Measurements from ENCODE around the gene FAM151A. TPM values are rescaled to one million over a fixed set of nuclear protein-coding genes. Genes with fewer than 3 reads are reported as not detected.
A peak's percentile ranks its signal among the peaks of the same experiment; 100 is the strongest.
"Not testable (repeated sequence)": the region's sequence is repeated elsewhere in the genome, so short reads cannot be mapped to it uniquely, and the experiment has no call there.

FAM151A gene
- total RNA-seq, 1 donor from 2014 or later = not detected

DNA sequence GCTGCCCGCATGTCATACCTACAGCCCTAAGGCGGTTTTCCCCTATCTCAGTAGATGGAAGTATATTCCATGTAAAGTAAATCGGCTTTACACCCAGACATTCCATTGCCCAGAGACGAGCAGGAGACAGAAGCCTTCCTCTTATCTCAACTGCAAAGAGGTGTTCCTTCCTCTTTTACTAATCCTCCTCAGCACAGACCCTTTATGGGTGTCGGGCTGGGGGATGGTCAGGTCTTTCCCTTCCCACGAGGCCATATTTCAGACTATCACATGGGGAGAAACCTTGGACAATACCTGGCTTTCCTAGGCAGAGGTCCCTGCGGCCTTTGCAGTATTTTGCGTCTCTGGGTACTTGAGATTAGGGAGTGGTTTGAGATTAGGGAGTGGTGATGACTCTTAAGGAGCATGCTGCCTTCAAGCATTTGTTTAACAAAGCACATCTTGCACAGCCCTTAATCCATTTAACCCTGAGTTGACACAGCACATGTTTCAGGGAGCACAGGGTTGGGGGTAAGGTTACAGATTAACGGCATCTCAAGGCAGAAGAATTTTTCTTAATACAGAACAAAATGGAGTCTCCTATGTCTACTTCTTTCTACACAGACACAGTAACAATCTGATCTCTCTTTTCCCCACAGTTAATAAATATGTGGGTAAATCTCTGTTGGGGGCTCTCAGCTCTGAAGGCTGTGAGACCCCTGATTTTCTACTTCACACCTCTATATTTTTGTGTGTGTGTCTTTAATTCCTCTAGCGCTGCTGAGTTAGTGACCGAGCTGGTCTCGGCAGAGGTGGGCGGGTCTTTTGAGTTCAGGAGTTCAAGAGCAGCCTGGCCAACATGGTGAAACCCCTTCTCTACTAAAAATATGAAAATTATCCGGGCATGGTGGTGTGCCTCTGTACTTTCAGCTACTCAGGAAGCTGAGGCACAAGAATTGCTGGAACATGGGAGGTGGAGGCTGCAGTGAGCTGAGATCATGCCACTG is 13.4 kb upstream of the FAM151A start:
- not testable (repeated sequence) for DNase-seq (ENCODE audit: low read depth in 2 of 2)

DNA sequence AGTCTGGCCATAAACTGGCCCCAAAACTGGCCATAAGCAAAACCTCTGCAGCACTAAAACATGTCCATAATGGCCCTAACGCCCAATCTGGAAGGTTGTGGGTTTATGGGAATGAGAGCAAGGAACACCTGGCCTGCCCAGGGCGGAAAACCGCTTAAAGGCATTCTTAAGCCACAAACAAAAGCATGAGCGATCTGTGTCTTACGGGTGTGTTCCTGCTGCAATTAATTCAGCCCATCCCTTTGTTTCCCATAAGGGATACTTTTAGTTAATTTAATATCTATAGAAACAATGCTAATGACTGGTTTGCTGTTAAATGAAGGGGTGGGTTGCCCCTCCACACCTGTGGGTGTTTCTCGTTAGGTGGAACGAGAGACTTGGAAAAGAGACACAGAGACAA is 12.5 kb upstream of the FAM151A start:
- DNase-seq (ENCODE audit: low read depth in 2 of 2) = not testable (repeated sequence)

DNA sequence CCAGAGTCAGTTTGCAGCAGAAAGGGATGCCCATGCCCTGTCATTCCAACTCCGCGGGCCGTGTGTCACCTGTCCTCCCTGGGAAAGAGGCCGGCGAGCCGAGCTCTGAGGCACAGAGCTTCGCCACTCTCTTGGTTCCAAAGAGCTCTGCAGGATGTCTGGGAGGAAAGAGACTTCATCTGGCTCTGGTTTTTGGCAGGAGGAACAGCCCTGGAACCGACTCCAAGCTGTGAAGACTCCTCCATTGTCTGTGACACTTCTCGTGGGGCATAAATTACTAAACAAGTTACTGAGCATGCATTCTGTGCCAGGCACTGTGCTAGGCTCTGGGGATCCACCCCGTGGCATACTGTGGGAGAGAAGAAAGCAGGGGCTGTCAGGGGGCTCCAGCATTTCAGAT is 3.9 kb upstream of the FAM151A start:
- no peak for DNase-seq (ENCODE audit: low read depth in 2 of 2)

DNA sequence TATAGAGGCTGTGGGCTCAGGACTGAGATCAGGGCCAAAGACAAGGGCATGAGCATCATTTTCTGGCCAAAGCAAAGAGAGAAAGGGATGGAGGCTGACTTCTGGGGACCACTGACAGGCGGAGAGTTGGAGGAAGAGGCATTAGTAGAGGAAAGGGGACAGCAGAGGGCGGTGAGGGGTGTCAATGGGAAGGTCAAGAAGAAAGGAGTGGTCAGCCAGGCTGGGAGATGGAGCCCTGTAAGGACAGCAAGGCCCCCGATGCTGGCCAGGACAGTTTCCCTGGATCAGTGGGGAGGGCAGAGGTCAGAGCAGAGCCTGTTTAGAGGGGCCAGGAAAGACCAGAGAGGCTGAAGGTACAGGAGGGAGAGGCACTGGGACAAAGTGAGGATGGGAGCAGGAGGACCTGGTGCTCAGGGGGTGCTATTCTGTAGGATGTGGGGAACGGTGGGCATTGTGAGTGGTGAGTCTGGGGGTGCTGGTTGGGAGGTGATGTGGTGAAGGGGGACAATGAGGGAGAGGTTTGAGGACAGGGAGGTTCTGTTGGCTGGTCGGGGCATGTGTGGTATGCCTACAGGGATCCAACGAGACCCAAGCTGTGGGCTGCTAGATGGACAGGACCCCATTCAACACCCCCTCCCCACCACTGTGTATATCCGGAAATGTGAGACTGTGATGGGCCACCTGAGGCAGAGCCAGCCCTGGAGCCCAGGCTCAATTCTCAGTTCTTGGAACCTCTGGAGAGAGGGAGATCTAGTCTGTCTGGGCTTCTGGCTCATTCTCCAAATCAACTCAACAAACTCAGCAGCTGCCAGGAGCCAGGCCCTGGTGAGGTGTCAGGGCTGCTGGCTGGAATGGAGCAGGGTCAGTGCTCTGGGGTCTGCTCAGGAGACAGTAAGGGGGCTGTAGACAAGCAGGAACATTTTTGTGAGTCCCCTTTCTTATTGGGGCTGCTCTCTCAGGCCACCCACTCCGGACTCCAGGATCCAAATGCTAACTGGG is 1.4 kb upstream of the FAM151A start:
- no peak for DNase-seq (ENCODE audit: low read depth in 2 of 2)

DNA sequence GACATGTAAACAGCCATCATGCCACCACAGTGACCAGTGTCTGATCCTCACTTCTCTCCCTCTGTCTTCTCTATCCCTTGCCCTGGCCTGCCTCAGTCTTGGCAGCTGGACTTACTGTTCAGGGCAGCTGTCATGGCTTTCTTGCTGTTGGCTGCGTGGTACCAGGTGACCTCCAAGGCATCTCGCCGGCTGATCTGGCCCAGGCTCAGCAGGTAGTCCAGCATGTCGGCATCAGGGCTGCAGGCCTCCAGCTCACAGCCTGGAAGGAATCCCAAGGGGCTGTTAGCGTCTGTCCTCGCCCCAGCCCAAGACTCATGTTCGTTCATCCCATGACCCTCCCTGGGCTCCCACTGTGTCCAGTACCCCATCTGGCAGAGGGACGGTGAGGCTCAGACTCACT is 3.6 kb downstream of the FAM151A start:
- DNase-seq (ENCODE audit: low read depth in 2 of 2) = no peak

DNA sequence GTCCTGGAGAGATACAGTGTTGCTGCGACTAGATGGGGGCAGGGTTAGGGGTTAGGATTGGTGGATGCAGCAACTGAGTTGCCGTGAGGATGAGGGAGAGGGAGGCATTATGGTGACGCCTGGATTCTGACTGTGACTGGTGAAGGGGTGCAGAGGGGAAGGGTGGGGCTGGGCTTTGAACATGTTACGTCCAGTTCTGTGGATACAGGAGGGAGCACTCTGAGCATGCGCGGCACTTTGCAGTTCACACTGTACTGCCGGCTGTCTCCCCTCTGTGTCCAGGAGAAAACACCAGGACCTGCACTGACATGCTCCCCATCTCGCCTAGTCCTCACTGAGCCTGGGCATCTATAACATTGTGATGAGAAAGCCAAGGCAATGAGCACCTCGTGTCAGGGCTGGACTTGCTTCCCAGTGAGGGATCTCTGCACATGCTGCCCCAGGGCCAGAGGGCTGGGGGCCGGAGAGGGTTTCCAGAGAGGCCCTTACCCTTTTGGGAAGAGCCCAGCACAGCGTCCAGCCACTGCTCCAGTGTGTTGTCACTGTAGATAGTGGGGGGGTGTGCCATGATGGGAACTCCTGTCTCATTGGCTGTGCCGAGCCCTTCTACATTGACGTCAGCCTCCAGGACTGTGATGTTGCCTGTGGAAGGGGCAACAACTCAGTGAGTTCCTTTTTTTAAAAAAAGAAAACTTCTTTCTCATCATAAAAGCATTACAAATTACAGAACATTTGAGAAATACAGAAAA is 7.6 kb downstream of the FAM151A start:
- DNase-seq (ENCODE audit: low read depth in 2 of 2) = no peak

DNA sequence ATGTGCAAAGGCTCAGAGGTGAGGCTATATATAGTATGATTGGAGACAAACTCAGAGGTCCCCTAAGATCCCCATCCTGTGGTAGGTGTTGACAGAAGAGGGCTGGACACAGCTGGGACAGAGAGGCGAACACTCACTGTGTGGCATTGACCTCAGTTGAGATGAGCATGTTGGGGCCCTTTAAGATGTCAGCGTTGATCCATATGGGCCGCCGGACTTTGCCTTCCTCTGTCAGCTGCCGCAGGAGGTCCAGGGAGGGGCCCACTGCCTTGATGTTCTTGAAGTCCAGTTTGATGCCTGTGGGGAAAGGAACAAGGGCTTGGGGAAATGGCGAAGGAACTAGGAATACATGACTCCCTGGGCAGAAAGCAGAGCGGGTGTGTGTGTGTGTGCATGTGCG is 8.8 kb downstream of the FAM151A start:
- no peak for DNase-seq (ENCODE audit: low read depth in 2 of 2)

DNA sequence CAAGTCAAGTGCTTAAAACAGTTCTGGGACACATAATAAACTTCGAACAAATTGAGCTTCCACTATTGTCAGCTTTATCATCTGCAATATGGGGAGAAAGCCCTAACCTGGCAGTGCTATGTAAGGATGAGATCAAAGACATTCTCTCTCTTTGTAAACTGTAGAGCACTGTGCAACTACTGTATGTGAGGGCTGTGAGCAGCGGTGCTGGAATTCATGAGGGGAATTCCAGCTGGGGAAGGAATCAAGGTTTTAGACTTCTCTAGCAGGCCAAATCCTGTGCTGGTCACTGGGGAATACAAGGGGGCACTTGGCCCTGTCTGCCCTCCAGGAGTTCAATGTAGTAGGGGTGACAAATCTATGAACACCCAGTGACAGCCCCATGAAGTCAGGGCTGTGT is 9.3 kb downstream of the FAM151A start:
- DNase-seq (ENCODE audit: low read depth in 2 of 2) = no peak

DNA sequence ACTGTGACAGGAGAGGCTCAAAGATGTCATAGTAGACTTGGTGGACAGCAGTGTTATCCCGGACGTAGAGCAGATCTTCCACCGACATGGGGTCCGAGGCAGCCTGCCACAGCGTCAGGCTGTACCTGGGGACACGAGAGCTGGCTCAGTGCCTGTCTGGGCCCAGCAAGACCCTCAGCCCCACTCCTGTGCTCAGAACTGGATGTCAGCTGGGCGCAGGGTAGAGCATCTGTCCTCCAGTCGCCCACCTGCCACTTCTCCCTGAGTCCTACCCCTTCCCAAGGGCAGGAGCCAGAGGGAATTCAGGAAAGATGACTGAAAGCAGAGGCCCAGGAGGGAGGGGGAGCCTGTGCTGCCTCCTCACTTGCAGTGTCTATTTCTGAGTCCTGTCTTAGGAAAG is 11.7 kb downstream of the FAM151A start:
- DNase-seq (ENCODE audit: low read depth in 2 of 2) = no peak

DNA sequence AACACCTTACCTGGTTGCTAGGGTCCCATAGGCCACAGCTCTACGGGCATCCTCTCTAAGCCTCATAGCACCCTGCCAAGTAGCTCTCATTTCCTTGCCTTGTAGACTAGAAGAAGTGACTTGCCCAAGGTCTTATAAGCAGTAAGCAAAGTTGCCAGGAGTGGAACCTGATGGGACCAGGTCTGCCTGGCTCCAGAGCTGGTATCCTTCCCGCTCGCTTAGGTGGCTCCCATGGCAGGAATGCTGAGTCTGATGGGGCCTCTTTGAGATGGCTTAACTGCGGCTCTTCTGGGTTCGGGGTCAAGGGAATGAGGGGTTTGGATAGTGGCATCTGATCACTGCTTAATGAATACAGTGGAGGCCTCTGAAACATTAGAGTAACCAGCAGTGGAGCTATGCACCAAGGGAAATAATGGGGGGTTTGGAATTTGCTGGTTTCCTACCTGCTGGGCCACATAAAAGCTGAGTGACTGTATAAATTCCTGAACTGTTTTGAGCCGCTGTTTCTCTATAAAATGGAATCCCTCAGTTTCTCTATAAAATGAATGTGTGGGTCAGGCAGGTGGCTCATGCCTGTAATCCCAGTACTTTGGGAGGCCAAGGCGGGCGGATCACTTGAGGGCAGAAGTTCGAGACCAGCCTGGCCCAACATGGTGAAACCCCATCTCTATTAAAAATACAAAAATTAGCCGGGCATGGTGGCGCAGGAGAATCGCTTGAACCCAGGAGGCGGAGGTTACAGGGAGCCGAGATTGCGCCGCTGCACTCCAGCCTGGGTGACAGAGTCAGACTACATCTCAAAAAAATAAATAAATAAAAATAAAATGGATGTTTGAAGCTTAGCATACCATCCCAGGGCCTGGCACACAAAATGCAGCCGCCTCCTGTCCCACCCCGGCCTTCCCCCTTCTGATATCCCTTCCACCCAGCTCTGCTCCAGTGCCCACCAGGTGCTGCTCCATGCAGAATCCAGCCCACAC is 12.4 kb downstream of the FAM151A start:
- DNase-seq (ENCODE audit: low read depth in 2 of 2) = no peak

DNA sequence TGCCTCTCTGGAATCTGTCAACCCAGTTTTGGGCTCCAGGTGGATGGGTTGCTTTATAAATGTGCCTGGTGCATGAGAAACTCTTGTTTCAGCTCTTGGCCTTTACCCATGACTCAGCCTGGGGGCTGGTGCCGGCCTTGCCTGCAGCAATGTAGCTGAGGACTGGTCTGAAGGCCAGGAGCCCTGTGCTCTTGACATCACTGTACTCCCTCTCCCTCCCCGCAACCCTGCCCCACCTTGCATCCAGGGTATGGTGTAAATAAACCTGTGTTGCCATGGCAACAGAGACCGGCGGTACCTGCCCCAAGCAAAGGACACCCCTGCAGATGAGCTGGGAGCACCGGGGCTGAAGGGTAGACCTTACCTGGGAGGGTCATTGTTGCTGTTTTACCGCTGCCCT is 13.3 kb downstream of the FAM151A start:
- no peak for DNase-seq (ENCODE audit: low read depth in 2 of 2)

DNA sequence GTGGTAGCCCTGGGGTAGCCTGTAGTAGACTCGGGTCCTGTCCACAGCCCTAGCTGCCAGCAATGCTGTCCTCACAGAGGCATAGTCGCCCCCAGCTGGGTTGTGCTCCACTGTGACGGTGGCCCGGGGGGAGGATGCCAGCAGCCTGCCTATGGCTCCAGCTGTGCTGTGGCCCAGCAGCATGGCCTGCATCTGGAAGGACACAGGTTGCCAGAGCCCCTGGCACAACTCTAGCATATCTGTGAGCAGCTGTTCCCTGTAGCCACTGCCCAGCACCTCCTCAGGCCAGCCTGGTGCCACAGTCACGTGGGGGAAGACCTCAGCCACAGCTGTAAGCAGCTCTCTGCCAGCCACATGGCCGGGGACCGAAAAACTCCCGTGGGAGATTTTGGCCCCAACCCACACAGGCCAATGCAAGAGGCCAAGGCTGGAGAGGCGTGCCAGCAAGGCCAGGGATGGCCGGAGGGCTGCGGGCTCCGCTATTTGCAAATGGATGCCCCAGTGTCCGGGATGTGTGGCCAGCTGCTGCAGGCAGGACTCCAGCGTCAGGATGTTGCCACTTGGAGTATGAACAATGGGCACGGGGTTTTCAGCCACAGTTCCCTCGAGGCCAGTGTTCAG is 13.9 kb downstream of the FAM151A start:
- DNase-seq (ENCODE audit: low read depth in 2 of 2) = no peak

DNA sequence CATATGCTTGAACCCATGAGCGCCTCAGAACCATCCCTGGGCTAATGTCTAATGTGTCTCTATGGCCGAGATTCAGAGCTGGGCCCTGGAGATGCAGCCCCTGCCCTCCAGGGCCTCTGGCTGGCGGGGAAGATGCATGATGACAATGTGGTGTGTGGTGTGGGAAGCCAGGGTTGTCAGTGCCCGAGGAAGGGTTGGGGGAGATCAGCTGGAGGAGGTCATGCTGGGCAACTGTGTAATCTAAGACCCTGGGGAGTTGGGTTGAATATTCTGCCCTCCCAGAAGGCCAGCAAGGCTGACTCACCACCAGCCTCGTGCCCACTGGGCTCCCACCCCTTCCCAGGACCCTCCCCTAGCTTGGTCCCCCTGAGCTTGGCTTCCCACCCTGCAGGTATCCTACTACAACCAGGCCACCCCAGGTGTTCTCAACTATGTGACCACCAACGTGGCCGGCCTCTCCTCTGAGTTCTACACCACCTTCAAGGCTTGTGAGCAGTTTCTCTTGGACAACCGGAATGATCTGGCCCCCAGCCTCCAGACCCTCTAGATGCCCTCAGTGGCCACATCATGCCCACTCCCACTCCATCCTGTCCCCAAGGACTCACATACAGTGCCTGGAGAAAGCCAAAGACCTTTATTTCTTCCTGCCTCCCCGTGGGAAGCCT is 14.6 kb downstream of the FAM151A start:
- no peak for DNase-seq (ENCODE audit: low read depth in 2 of 2)

DNA sequence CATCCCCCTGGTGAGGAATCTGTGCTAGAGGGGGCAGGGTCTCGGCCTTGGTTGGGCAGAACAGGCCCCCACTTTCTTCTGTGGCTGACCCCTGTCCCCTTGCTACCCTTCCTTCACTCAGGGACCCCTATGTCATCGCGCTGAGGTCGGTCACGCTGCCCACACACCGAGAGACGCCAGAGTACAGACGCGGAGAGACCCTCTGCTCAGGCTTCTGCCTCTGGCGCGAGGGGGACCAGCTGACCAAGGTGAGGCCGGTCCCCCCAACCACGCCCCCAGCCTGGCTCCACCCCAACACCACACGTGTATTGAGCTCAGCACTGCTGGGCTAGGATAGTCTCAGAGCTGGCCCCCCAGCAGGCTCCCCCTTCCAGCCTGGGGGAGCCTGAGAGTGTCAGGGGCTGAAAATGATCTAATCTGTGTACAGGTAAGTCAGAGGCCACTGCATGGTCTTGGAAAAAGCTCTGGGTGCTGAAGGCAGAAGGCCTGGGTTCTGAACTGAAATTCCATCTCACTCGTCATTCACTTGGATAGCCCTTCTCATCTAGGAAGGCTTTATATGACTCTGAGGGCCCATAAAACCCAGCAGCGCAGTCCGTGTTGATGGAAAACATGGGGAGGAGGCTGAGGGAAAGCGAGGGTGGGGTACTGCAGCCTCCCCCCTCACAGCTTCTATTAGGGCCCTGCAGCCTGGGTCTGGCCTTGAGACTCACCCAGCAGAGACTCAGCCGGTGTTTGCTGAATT is 15.3 kb downstream of the FAM151A start:
- no peak for DNase-seq (ENCODE audit: low read depth in 2 of 2)

DNA sequence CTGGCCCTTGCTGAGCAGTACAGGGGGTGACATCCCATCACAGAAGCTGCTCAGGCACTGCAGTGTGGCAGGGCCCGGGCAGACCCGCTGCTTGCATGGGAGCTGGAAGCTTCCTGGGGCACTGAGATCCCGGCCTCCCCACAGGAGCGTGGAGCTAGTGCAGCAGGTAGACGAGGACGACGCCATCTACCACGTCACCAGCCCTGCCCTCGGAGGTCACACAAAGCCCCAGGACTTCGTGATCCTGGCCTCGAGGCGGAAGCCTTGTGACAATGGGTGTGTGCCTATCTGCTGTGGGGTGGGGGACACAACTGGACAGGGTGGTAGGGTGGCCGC is 16.4 kb downstream of the FAM151A start:
- DNase-seq (ENCODE audit: low read depth in 2 of 2) = no peak

DNA sequence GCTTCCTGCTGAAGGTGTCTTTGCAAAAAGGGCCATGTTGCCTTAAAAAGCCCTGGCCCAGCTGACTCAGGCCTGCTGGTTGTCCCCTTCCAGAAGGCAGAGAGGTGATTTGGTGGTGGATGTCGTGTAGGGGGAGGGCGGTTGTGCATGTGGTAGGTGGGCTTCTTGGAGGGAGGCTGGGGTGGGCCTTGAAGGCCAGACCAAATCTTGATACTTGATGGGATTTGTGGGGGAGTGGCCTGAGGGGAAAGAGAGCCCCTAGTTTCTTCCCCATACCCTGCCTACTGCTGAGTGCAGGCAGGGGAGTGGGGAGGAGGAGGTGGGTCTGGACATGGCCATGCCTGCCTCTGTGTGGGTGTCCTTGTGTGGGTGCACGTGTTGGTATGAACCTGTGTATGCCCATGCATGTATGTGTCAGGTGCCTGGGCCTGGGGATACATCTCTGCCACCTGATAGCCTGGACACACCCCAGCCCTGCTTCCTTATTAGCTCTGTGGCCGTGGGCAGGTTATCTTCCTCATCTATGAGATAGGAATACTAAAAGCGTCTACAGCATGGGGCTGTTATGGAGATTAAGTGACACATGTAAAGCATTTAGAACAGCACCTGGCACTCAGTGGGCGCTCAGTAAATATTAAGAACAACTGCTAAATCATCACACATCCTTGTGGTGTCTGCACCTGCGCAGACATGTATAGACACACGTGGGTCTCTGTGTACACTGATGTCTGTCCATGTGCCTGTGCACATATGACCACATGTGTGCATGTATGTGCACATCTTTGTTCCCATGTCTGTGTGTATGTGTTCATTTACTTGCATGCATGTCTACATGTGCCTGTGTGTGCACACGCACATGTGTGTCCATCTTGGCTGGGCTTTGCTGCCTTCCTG is 17.0 kb downstream of the FAM151A start:
- no peak for DNase-seq (ENCODE audit: low read depth in 2 of 2)

DNA sequence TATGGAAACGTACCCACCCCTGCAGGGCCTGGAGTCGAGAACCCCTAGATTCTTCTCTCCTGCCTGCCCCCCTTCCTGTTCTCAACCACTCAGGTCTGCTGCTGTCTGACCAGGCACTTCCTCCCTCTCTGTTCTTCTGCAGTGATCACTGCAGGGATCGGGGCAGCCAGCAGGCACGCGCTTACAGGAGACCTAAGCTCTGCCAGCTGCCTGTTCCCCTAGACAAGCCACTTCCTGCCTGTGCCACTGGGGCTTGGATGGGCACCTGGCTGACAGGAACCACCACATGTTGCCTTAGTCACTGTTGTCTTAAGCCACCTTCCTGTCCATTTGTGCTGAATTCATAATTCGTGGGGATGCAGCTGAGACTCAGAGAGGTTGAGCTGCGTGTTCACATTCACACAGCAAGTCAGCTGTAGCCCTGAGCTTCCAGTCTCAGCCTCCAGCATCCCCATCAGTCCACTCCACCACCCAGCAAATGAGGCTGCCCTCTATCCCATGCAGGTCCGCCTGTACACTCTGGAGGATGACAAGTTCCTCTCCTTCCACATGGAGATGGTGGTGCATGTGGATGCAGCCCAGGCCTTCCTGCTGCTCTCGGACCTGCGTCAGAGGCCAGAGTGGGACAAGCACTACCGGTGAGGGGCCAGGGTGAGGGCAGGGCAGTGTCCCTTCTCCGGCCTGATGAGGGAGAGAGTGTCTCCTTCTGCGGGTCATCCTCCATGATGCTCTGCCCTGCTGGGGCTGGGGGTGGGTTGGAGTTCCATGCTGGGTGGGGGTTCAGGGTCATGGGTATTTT is 18.6 kb downstream of the FAM151A start:
- DNase-seq (ENCODE audit: low read depth in 2 of 2) = peak; percentile 38 to 41
